T1000 (cell line): ENCODE measurements around the gene ADAM17.
"Not testable (repeated sequence)": the region's sequence is repeated elsewhere in the genome, so short reads cannot be mapped to it uniquely, and the experiment has no call there.

ENCODE experiments used
- DNase-seq: peaks from one replicate; lab custom pipeline; 2025; ENCODE audit warnings: mixed read lengths; lab: John Stamatoyannopoulos, UW

Gene ADAM17

DNA sequence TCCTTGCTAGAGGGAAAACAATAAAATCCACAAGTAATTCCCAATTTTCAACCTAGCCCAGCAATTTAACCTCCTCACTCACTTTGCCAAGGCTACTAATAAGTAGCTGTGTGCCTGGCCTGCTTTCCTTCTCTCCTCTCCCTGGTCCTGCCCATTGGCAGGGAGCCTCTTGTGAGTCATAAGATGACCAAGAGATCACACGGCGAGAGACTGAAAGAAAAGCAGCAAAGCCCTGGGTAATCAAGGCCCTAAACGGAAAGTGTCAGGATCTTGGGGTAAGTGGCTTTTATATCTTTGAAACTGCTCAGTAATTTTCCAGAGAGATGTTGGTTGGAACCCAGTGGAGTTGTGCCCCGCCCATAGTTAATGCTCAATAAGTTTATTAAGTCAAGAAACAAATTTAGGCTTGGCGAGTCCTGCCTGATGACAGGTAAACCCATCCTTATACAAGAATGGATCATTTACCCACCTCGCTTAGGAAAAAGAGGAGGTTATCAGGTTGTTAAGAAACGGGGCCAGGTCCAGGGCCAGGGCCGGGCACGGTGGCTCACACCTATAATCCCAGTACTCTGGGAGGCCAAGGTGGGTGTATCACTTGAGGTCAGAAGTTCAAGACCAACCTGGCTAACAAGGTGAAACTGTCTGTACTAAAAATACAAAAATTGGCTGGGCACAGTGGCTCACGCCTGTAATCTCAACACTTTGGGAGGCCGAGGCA, 10.0 kb upstream of the ADAM17 start:
- DNase-seq: peak; percentile 60

DNA sequence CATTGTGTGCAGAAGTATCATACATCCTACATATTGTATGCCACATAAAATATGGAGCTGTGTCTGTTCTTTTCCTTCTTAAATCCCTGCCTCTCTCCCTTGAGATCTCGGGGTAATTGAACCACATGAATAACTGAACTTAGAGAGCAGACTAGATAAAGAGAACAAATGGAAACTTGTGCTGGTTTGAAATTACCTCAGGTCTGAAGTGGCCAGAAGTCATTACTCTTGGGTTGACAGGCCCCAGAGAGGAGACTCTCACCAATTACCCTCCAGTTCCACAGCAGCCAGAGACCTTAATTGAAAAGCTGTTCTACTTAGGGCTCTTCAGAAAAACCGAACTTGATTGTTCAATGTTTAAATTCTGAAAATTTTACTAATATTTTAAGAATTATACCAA, 5.0 kb upstream of the ADAM17 start:
- no peak for DNase-seq

DNA sequence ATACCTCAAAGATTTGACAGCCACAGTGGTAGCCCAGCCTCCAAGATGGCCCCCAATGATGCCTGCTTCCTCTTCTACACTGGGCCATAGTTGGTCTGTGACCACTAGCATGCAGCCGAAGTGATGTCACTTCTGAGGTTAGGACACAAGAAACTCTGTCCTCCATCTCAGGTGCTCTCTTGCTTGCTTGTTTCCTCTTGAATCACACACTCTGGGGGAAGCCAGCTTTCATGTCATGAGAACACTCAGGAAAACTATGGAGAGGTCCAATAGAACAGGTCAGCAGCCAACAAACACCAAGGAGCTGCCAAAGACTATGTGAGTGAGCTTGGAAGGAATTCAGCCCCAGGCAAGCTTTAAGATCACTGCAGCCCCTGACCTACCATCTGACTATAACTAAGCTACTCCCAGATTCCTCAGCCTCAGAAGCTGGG, 3.3 kb upstream of the ADAM17 start:
- DNase-seq: peak; percentile 73

DNA sequence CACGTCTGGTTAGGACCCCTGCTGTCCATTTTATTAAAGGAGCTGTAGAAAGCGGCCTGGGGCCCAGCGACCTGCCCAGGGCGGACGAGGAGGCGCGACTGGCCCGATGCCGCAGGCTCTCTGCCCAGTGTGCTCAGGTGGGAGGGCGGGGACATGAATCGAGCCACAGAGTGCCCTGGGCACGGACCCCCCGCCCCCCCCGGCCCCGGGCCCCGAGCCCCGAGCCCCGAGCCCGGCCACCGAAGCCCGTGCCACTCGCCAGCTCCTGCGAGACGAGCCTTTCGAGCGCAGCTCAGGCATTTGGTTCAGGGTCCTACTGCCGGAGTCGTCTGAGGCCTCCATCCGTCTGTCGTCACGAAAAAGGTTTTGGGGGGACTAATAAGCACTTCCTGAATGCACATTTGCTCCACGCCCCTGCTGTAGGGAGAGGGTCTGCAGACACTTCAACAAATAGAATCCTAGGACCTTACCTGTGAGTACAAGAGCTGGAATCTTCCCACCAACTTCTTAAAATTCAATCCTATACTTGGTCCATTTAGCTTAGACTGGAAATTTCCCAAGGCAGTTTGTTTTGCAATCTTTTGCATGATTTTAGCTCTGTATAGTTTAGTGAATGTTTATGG, 602 bp upstream of the ADAM17 start:
- DNase-seq: no peak

DNA sequence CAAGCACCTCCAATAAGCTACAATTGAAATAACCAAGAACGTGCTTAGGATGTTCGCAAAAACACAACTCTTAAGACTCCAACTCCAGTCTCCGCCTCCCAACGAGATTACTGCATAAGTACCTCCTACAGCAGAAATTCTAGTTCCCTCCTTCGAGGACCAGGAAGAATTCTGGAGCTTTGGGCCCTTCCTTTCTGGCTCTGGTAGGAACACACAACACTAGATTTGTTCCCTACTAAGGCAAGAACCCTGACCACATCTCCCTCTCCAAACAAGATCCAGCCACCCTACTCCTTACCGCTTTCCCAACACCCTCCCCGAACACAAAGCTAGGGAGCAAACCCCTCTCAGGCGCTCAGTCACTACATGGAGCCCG, 721 bp downstream of the ADAM17 start:
- no peak for DNase-seq

DNA sequence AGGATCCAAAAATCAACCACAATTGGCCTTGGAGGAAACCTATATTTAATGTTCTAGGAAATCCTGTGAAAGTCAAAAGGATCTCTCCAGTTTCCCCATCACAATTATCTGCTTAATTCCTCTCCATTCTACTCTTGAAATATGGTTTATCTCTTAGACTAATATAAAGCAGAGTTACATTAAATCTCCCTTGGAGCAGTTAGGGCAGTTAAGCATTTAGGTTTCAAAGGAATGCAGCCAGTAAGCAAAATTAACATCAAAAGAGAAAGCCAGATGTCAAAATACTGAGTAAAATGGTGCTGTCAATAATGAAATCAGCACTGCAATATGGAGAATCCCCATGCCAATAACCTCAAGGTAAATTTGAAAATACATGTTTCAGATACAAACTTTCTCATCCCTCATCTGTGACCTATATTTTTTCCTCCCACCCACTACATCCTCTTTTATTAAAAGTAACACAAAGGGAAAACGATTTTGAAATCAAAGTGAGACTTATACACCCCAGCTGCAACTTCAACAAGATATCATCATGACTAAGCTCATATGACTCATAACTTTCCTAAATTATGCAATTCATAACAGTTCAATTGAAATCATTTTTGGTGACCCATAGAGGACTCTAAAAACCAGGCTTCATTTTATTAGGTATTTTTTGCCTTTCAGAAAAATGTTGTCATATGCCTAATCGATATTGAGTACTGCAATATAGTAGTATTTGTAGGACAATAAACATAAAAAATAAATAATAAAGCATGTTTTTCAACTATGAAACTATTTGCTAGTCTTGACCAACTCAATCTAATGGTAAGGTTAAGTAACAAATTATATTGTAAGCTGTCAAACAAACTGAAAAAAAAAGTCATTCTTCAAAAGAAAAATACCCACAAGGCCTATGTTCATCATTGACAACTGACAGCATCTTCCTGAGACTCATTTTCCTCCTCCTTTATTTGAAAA, 3.1 kb downstream of the ADAM17 start:
- DNase-seq: no peak

DNA sequence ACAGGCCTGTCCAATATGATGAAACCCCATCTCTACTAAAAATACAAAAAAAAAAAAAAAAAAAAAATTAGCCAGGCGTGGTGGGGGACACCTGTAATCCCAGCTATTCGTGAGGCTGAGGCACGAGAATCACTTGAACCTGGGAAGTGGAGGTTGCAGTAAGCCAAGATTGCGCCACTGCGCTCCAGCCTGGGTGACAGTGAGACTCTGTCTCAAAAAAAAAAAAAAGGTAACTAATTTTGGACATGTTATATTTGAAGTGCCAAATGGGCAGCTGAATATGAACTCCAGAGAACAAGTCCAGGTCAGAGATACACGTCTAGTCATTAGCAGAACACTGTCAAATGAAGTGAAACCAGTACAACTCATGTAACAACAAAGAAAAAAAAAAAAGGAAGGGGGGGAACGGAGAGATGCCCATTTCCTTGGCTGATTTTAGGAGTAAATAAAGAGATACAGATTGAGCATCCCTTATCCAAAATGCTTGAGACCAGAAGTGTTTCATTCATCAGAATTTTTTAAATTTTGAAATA, 4.7 kb downstream of the ADAM17 start:
- DNase-seq: not testable (repeated sequence)

DNA sequence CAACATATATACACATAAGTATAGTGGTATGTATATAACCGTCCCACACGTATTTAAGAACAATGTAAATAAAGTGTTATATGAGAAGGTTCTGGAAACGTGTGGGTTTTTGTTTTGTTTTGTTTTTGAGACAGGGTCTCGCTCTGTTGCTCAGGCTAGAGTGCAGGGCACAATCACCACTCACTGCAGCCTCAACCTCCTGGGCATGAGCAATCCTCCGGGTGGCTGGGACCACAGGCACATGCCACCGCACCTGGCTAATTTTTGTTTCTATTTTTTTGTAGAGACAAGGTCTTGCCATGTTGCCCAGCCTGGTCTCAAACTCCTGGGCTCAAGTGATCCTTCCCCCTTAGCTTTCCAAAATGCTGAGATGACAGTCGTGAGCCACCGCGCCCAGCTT, 6.2 kb downstream of the ADAM17 start:
- no peak for DNase-seq

DNA sequence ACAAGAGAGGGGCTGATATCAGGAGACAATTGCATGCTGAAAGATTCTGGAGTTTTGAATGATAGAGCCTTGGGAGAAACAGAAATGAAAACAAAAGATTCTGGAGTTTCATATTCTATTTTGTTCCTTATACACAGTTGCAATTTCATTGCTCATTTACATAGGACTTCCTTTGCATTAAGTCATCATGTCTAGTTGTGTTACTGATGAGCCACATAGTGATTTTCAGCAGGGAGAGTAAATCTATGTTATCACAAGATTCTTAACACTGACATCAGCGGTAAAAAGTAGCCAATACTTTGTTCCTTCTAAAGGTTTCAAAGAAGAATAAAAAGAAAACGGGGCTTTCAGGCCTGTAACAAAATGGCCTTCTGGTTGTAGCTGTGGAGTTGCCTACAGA, 7.1 kb downstream of the ADAM17 start:
- no peak for DNase-seq

DNA sequence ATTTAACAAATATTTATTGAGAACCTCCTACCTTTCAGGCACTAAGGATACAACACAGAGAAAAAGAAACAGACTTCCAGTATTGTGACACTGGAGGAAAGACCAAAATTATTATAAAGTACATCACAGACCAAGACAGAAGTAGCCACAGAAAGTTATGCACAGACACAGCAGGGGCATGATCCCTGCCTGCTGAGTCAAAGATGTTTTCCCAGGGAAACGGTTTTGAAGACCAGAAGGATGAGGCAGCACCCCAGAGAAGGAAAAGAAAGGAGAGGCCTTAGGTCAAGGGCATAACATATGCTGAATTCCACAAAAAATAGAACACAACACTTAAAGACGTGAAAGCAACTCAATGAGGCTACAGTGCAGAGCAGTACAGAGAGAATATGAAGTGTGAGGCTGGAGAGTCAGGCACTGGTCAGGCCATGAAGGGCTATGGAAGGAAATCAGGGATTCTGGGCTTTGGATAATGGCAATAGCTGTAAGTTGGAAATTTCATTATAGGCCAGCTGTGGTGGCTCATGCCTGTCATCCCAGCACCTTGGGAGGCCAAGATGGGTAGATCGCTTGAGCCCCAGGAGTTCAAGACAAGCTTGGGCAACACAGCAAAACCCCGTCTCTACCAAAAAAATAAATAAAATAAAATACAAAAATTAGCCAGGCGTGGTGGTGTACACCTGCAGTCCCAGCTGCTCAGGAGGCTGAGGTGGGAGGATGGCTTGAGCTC, 8.2 kb downstream of the ADAM17 start:
- DNase-seq: no peak

DNA sequence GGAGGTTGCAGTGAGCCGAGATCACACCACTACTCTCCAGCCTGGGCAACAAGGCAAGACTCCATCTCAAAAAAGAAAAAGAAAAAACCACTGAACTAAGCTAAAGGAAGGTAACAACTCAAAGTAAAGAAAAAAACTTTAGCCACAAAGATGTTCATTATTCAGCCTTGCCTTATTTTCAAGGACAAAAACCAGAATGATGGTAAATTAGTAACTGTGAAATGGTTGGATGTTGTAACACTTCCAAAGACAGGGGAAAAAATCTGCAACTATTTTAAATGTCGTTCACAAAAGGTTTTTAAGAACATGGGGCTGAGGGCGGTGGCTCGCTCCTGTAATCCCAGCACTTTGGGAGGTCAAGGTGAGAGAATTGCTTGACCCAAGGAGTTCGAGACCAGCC, 10.1 kb downstream of the ADAM17 start:
- no peak for DNase-seq

DNA sequence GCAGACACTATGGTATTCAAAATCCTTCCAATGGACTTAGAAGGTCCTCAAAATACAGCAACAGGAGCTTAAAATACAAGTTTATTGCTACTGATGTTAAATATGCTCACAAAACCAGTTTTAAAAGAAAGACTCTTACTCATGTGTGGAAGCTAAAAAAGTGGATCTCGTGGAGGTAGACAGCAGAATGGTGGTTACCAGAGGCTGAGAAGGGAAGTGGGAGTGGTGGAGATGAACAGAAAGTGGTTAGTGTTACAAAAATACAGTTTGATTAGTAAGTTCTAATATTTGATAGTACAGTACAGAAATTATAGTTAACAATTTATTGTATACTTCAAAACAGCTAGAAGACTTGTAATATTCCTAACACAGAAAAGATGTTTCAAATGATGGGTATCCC, 12.1 kb downstream of the ADAM17 start:
- no peak for DNase-seq

DNA sequence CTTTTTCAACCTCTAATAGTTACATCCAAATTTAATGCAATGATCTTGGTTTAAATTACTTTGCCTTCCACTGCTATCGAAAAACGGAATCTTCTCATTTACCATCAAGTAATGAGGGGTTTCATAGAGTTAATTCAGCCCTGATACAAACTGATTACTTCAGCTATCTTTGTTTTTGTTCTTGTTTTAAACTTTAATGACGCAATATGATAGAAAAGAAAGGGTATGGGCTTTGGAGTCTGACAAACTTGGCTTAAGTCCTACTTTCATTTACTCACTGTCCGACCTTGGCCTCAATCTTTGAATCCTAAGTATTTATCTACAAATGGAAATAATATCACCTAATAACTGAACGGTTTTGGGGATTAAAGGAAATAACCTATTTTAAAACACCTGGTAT, 16.1 kb downstream of the ADAM17 start:
- no peak for DNase-seq

DNA sequence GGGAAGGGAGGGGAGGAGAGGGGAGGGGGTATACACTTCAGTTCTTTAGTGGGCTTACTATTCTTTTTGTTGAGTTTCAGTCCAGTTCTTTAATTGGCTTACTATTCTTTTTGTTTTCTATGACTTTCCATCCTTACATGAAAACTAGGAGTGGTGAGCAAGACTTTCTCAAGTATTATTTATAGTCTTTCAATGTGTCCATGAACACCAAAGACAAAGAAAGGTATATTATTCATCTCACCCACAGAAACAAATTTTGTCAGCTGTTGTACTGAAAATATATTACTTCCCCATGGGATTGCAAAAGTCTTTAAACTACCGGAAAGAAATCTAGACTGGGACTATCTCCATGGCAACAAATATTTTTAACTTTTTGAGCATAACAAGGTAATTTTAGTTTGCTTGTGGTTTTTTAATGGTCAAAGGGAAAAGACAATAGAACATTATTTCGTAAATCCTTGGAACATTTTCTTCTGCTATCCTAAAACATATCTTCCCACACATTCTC, 17.6 kb downstream of the ADAM17 start:
- DNase-seq: no peak

DNA sequence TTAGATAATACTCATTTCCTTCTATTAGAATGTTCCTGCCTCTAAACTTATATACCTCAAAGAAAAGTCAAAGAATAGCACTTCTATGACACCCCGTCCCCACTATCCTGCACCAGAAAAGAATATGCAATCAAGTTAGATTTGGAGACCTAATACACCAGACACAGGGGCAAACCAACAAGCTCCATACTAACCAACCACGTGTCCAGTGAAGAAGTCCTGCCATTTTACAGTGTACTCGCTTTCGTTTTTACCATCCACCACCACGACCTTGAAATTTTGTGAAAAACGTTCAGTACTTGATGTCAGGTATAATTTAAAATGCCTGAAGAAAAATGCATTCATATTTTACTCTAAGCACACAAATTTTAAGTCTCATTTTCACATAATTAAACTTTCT, 19.1 kb downstream of the ADAM17 start:
- no peak for DNase-seq

DNA sequence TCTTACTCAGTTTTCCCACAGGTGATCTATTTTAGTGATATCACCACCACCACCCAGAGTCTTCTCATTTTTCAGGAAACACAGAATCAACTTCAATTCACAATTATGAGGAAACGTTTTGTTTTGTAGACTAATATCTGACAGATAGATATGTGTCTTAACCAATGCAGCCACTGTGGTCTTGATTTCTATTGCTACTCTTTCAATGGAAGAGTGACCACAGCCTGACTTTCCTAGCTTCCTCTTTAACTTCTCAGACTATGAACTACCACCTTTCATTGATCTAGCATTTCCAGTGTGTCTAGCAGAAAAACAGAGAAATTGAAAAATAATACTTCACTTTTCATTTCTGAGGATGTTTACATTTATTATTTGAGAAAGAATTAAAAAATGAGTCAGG, 20.5 kb downstream of the ADAM17 start:
- no peak for DNase-seq

DNA sequence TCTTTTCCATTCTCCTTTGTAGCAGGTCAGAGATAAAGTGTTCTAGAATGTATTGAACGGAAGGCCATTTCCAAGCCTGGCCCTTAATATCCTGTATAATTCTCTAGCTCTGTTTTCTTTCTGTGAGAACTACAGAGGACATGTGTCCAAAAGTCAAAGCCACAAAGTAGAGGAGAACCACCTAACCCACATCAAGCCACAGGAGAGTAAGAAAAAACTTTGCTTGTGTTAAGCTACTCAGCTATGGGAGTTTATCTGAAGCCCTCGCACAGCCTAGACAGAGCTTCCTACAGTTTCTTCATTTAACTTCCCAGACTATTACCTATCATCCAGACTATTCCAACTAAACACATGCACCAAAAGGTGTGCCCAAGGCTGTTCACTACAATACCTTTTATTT, 22.0 kb downstream of the ADAM17 start:
- no peak for DNase-seq

DNA sequence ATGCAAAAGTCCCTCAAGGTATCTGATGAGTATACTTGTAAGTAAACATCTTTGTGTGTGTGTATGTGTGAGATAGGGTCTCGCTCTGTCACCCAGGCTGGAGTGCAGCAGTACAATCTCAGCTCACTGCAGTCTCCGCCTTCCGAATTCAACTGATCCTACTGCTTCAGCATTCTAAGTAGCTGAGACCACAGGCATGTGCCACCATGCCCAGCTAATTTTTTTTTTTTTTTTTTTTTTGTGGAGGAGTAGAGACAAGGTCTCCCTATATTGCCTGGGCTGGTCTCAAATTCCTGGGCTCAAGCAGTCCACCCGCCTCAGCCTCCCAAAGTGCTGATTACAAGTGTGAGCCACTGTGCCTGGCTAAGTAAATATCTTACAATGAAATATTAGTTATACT, 23.2 kb downstream of the ADAM17 start:
- DNase-seq: no peak

DNA sequence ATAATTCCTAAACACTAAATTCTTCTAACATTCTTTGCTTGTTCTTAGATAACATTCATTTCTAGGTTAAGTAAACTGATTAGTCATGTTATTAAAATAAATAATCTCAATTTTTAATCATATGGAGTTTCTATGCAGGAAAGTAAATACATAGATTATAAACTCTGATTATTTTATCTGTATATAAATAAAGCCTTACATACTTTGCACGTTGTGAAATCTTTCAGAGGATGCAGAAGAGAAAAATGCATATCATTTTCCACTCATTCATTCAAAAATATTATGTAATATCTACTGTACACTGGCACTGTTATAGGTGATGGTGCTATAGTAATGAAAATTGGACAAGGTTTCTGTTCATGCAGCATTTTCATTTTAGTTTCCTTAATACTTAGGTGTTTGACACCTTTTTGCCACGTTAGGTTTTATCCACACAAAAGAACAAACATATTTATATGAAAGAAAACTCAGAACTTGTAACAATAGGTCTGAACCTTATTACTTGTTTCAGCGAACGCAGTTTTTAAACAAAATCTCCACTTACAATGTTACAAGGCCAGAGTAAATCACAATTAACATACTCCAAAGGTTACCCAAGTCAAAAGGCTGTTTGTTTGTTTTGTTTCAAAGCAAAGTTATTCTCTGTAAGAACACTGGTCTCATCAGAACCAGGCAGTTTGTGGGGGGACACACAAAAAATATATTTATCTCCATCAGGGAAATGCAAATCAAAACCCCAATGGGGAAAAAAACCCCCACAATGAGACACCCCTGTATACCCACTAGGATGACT, 27.4 kb downstream of the ADAM17 start:
- no peak for DNase-seq

DNA sequence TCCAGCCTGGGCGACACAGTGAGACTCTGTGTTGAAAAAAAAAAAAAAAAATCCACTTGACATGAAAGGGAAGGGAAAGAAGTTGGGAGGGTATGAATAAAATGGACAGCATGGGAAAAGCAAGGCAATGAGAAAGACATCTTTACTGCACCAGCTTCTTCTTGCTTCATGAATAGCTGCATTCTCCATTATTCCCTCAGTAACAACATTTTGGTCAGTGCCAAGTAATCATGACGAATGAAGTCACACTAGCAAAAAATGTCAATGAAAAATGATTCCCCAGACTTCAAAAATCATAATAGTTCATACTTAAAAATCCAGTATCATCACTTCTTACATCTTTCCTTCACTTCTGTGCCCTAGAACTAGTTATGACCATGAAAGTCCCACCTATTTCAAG, 30.4 kb downstream of the ADAM17 start:
- no peak for DNase-seq

DNA sequence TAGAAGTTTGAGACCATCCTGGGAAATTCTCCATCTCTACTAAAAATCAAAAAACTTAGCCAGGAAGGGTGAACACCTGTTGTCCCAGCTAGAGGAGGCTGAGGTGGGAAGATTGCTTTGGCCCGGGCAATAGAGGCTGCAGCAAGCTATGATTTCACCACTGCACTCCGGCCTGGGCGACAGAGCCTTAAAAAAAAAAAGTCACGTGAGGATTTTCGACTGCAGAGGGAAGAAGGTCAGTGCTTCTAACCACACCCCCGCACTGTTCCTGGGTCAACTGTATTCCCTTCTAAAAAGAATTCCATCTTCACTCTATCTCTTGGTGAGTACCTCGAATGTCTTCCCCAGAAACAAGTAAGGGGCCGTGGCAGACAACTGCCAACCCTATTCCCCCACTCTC, 31.3 kb downstream of the ADAM17 start:
- DNase-seq: no peak
